GM12873 (cell line): ENCODE data around the gene SYNDIG1L.

Experiments used
- CTCF ChIP-seq: IDR thresholded peaks from 2 replicates; pipeline ENCODE4 v1.5.1; 2012; ENCODE audit warnings: low read depth, mild to moderate bottlenecking, moderate library complexity, low read length, control low read depth; ENCODE audit not compliant: insufficient read depth; ENCODE audit errors: missing control alignments

Gene SYNDIG1L

GRCh38 chr14:74429221-74429691 lies 3.2 kb upstream of the SYNDIG1L start:
- no peak for TF ChIP-seq CTCF

- TF ChIP-seq CTCF: no peak
Measured at GRCh38 chr14:74427651-74428050, 1.6 kb upstream of the SYNDIG1L start.

- no peak for TF ChIP-seq CTCF
Measured at GRCh38 chr14:74425525-74426201, 347 bp downstream of the SYNDIG1L start.

- TF ChIP-seq CTCF: no peak
Measured at GRCh38 chr14:74424606-74425005, 1.4 kb downstream of the SYNDIG1L start.

- no peak for TF ChIP-seq CTCF
Measured at GRCh38 chr14:74423246-74423645, 2.8 kb downstream of the SYNDIG1L start.

GRCh38 chr14:74421981-74422380 lies 4.0 kb downstream of the SYNDIG1L start:
- TF ChIP-seq CTCF: no peak

- no peak for TF ChIP-seq CTCF
Measured at GRCh38 chr14:74419086-74419485, 6.9 kb downstream of the SYNDIG1L start.
